Hippocampal formation (tissue), 2 donors: ENCODE measurements around the gene UBTD2.
"Not testable (repeated sequence)": the region's sequence is repeated elsewhere in the genome, so short reads cannot be mapped to it uniquely, and the experiment has no call there.

Experiments used
- DNase-seq, 2 donors: peaks; one replicate each; lab custom pipeline; 2025; lab: John Stamatoyannopoulos, UW

Gene UBTD2

DNA sequence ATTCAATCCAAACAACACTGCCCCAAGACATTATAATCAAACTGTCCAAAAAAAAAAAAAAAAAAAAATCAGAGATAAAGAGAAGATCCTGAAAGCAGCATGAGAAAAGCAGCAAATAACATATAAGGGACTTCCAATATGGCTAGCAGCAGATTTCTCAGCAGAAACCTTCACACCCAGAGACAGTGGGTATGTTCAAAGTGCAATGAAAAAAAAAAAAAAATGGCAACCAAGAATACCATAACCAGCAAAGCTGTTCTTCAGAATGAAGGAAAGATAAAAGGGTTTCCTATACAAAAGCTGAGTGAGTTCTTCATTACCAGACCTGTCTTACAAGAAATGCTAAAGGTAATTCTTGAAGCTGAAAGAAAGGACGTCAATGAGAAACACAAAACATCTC, 32.1 kb downstream of the UBTD2 start:
- DNase-seq = no peak

DNA sequence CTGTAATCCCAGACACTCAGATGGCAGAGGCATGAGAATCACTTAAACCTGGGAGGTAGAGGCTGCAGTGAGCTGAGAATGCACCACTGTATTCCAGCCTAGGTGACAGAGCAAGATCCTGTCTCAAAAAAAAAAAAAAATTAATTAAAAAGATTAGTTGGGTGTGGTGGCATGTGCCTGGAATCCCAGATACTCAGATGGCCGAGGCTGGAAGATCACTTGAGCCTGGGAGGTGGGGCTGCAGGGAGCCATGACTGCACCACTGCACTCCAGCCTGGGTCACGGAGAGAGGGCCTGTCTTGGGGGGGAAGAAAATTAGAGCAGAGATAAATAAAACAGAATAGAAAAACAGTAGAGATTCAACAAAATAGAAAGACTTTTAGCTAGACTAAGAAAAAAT, 34.9 kb downstream of the UBTD2 start:
- DNase-seq = no peak

DNA sequence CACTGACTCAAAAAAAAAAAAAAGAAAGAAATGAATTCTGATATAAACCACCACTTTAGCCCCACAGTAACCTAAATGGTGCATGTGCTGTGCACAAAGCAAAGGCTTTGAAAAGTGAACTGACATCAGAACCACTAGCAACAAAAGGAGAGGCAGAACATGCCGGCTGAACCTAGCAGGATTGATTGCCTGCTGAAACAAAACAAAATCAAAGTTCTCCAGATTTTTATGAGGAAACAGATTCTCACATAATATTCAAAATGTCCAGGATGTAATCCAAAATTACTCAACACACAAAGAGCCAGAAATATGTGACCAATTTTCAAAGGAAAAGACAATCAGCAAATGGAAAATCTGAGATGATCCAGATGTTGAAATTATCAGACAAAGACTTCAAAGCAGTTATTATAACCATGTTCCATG, 37.9 kb downstream of the UBTD2 start:
- DNase-seq = no peak

DNA sequence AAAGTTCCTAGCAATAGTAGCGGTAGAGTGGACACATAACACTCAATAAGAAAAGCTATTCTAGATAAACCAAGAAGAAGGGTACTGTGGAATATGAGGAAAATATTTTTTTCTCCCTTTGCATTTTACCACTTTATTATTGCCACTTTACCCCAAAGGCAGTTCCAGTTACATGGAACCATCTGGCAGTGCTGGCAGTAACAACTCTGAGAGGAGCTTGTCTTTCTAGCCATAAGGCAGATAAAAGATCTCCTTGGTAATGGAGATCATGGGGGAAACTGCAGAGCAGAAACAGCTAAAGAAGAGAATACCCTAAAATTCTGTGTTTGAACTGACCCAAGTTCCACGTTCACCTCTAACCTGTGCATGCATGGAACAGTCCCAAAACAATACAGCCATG, 38.5 kb downstream of the UBTD2 start:
- DNase-seq = no peak

DNA sequence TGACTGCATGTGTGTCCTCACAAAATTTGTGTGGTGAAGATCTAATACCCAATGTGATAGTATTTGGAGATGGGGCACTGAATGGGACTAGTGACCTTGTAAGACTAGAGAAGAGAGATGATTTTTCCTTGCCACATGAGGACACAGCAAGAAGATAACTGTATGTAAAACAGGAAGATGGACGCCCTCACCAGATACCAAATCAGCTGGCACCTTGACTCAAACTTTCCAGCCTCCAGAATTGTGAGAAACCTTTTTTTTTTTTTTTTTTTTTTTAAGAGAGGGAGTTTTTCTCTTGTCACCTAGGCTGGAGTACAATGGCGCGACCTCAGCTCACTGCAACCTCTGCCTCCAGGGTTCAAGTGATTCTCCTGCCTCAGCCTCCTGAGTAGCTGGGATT, 40.3 kb downstream of the UBTD2 start:
- DNase-seq = no peak

DNA sequence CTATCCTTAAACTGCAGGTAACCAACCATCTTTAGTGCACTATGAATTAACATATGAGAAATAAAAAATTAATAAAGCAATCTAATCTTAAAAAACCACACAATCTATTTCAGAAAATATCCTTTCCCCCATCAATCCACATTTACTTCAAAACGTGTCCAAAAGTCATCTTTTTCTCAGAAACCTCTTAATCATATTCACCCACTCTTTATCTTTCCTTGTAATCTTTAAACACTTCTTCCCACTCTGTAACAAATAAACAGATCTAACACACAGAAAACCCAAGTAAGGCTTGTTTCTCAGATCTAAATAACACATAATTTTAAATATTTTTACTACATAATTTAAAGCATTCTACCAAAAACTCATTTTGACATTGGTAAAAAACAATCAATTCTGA, 45.2 kb downstream of the UBTD2 start:
- no peak for DNase-seq

- DNase-seq = no peak
Measured at GRCh38 chr5:172235827-172236736, 47.5 kb downstream of the UBTD2 start.

- no peak for DNase-seq
Measured at GRCh38 chr5:172235132-172235780, 48.3 kb downstream of the UBTD2 start.

- DNase-seq = no peak
Measured at GRCh38 chr5:172234031-172234430, 49.5 kb downstream of the UBTD2 start.

DNA sequence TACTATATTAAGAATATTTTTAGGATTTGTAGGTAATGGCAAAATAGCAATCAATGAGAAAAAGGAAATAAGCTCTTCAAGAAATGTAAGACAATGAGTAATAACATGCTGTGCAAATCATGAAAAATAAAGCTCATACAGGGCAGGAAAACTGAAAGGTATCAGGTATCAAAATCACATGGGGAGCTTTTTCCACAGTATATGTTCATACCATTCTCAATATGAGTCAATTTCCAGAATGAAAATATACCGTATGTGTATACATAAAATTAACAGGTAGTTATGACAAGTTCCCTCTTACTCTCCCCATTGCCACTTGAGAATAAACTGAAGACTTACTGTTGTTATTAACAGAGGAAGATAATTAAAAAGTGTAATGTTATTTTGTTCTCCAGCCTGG, 53.7 kb downstream of the UBTD2 start:
- DNase-seq = no peak

DNA sequence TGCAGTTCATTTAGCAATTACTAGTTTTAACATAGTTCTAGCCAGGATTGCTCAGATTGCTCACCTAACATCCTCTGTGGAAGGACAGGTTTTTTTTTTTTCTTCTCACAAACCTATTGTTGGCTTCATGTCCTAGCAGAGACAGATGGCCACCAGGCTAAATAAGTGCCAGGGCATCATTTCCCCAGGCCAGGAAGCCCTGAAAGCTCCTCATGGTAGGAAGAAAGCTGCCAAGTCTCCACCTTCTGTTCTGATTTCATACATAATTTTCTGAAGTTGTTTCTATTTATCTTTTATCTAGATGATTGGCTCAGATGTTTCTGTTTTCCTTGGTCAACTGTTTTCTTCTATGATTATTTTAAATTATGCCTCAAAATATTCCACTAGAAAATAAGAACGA, 58.6 kb downstream of the UBTD2 start:
- DNase-seq = no peak

GRCh38 chr5:172223901-172224873, 59.4 kb downstream of the UBTD2 start:
- no peak for DNase-seq

DNA sequence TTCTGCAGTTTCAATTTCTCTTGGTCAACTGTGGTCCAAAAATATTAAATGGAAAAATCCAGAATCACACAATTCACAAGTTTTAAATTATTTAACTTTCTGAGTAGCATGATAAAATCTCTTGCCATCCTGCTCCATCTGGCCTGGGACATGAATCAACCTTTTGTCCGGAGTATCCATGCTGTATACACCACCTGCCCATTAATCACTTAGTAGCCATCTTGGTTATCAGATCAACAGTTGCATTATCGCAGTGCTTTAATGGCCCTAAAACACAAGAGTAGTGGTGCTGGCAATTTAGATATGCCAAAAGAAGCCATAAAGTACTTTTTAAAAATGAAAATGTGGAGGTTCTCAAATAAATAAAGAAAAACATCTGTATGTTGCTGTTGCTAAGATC, 64.3 kb downstream of the UBTD2 start:
- no peak for DNase-seq

GRCh38 chr5:172216345-172216744, 67.2 kb downstream of the UBTD2 start:
- no peak for DNase-seq

GRCh38 chr5:172213126-172213525, 70.4 kb downstream of the UBTD2 start:
- DNase-seq = no peak

- DNase-seq = no peak
Measured at GRCh38 chr5:172211676-172212075, 71.9 kb downstream of the UBTD2 start.

DNA sequence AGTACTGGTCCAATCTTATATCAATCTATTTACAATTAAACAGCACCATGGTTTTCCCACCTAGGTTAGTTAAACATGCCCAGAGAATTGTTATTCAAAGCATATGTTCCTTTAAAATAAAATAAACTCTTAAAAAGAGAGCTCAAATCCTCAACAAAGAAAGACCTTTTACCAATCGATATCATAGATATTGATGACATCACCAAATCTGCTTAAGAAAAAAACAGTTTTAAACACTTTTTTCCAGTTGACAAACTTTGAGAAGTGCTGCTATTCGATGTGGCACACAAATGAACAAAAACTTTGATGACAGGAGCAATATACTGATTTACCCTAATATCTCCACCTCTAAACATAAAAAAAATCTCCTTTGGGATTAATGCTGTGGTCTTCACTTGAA, 73.8 kb downstream of the UBTD2 start:
- no peak for DNase-seq

GRCh38 chr5:172207511-172207910, 76.1 kb downstream of the UBTD2 start:
- DNase-seq = no peak

DNA sequence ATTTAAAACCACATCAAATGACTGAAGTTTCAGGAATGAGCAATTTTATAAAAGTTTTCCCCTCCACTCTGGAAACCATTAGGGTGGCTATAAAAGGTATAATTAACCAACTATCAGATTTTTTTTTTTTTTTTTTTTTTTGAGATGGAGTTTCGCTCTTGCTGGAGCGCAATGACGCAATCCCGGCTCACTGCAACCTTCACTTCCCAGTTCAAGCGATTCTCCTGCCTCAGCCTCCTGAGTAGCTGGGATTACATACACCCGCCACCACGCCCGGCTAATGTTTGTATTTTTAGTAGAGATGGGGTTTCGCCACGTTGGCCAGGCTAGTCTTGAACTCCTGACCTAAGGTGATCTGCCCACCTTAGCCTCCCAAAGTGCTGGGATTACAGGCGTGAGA, 77.6 kb downstream of the UBTD2 start:
- not testable (repeated sequence) for DNase-seq

GRCh38 chr5:172200476-172200875, 83.1 kb downstream of the UBTD2 start:
- DNase-seq = no peak

DNA sequence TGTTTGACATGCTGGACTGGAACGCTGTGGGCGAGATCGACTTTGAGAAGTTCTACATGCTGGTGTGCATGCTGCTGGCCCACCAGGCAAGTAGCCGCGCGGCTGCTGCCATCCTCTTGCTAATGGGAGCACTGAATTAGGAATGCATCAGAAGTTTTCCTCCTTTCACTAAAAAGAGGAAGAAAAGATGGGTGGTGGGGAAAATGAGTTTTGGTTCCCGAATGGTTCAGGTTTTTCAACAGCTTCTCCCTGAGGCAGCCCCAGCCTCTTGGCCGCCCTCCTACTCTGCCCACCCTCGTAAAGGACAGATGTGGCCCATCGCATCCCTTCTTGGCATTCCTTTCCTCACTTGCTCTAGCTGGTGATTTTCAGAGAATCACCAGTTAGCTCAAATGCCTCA, 84.1 kb downstream of the UBTD2 start:
- no peak for DNase-seq

- DNase-seq = not testable (repeated sequence)
Measured at GRCh38 chr5:172197775-172198174, 85.8 kb downstream of the UBTD2 start.
